Thyroid gland (tissue), 4 donors: ENCODE results near the gene MXD4. TPM values are rescaled to one million over a fixed set of nuclear protein-coding genes. Genes with fewer than 3 reads are reported as not detected.
"Not testable (repeated sequence)": the region's sequence is repeated elsewhere in the genome, so short reads cannot be mapped to it uniquely, and the experiment has no call there.

ENCODE experiments used
- DNase-seq, 2 donors: peaks; one replicate each; pipeline ENCODE4 v3.0.0-alpha.2; 2019
- H3K27ac ChIP-seq, 3 donors: fragments of 200-600 bp; sonication (generic); 1 replicate in 2 of 3; 2 replicates in 1 of 3; pipeline ENCODE4 v1.5.1; 2016 to 2019; ENCODE audit warnings: mild to moderate bottlenecking in 1 of 3, moderate library complexity in 1 of 3
- H3K27me3 ChIP-seq: fragments of 200-600 bp; sonication (generic); one replicate; pipeline ENCODE4 v1.5.1; 2019
- H3K36me3 ChIP-seq, 2 donors: fragments of 200-600 bp; sonication (generic); one replicate each; pipeline ENCODE4 v1.5.1; 2016 to 2019
- H3K4me1 ChIP-seq, 2 donors: fragments of 200-600 bp; sonication (generic); one replicate each; pipeline ENCODE4 v1.5.1; 2017 to 2019
- H3K4me3 ChIP-seq, 3 donors: fragments of 200-600 bp; sonication (generic); replicated peaks in 1 of 3; 1 replicate in 2 of 3; 2 replicates in 1 of 3; pipeline ENCODE4 v1.5.1; 2016; ENCODE audit warnings: mild to moderate bottlenecking in 1 of 3
- H3K9me3 ChIP-seq: fragments of 200-600 bp; sonication (generic); one replicate; pipeline ENCODE4 v1.5.1; 2017
- POLR2A ChIP-seq, 2 donors: fragments of 450-650 bp; IDR thresholded peaks; one replicate each; pipeline ENCODE4 v1.6.1; 2017; ENCODE audit warnings: antibody characterized with exemption in 2 of 2, mild to moderate bottlenecking in 2 of 2, moderate library complexity in 1 of 2
- WGBS, 2 donors: methylation state at CpG; one replicate each; pipeline ENCODE4 v1.1.5; 2017; 5-methylcytosine and 5-hydroxymethylcytosine counted together
- intact Hi-C: fragments of 100-400 bp; cut with DNase I; formaldehyde crosslinking; loops from one replicate; pipeline ENCODE4 v1.15.1; 2023
- total RNA-seq, 4 donors: library from RNA; depleted of rRNA; stranded (reverse); fragments of >200 nt; gene quantifications; one replicate each; pipeline ENCODE4 v1.2.3, GENCODE V29; 2016
- TF ChIP-seq, protein P1 (sequence below), 6 experiments: fragments of 200-600 bp in 3 of 6; fragments of 450-650 bp in 3 of 6; sonication (generic) in 3 of 6; IDR thresholded peaks; one replicate each; pipeline ENCODE4 v1.5.1; 2016 to 2019; ENCODE audit warnings: antibody characterized with exemption in 6 of 6, mild to moderate bottlenecking in 2 of 6, inconsistent platforms in 1 of 6, moderate library complexity in 1 of 6

The MXD4 gene
- total RNA-seq, 4 donors from 2014 or later, result 48.1 to 102 (median 61.9) TPM

DNA sequence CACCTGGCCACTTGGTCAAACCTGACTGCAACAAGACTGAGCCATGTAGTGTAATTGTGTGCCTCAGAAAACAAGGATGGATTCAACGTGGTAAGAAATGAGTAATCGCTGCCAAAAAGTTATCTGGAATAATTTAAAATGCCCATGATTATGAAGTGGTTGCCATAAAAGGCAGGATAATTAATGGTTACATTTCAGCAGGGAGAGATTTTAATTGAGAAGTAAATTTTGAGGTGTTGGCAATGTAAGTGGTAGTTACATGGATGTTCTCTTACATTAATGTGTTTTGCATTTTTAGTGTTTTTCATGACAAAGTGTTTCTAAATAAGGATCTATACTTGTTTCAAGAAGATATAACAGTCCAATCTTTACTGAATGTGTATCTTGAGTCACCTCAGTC lies 35.6 kb downstream of the MXD4 start:
- Histone ChIP-seq H3K36me3 (no peaks in the 10 kb centered on the region), H3K27ac (no peak overlapping the region), H3K9me3 (no peaks in the 10 kb centered on the region), H3K4me1 (no peaks in the 10 kb centered on the region), H3K27me3 (no peaks in the 10 kb centered on the region), H3K4me3 (no peak overlapping the region)
- WGBS, 2 donors, result 85 to 86% methylated on average over 2 of the region's 2 CpGs
- TF ChIP-seq POLR2A (IDR thresholded peaks at IDR 0.05), result no peak
- TF ChIP-seq, protein P1, sequence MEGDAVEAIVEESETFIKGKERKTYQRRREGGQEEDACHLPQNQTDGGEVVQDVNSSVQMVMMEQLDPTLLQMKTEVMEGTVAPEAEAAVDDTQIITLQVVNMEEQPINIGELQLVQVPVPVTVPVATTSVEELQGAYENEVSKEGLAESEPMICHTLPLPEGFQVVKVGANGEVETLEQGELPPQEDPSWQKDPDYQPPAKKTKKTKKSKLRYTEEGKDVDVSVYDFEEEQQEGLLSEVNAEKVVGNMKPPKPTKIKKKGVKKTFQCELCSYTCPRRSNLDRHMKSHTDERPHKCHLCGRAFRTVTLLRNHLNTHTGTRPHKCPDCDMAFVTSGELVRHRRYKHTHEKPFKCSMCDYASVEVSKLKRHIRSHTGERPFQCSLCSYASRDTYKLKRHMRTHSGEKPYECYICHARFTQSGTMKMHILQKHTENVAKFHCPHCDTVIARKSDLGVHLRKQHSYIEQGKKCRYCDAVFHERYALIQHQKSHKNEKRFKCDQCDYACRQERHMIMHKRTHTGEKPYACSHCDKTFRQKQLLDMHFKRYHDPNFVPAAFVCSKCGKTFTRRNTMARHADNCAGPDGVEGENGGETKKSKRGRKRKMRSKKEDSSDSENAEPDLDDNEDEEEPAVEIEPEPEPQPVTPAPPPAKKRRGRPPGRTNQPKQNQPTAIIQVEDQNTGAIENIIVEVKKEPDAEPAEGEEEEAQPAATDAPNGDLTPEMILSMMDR (IDR thresholded peaks at IDR 0.05), result no peak
- intact Hi-C loops, result loop anchor here (10.0 kb wide), 1 partner anchor 199 kb away; no protein-coding TSS in a partner anchor
- DNase-seq, result no peak

DNA sequence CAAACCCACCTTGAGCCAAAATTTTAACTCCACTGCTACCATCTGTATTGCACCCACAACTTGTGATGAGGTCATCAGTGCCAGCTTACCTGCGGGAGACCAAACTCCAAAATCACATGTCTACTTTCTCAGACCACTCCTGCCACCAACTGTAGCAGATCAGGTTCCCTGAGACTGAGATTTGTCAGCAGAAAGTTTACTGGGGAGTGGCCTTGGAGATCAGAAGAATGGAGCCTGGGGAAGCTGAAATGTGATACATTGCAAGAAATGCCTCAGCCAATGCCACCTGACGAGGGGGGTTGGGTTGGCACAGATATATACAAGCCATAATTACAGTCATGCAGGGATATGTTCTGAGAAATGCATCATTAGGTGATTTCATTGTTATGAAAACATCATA lies 39.1 kb downstream of the MXD4 start:
- Histone ChIP-seq H3K4me1 (peaks cover 0 to 4% of the 10 kb centered on the region in 2 donors), H3K4me3 (no peak overlapping the region), H3K27ac (no peak overlapping the region), H3K36me3 (no peaks in the 10 kb centered on the region), H3K27me3 (no peaks in the 10 kb centered on the region), H3K9me3 (no peaks in the 10 kb centered on the region)
- WGBS, 2 donors, result 92 to 93% methylated on average over 2 of the region's 2 CpGs
- no peak for DNase-seq
- intact Hi-C loops, result loop anchor here (10.0 kb wide), 1 partner anchor 202 kb away; no protein-coding TSS in a partner anchor
- no peak for TF ChIP-seq POLR2A (IDR thresholded peaks at IDR 0.05)
- TF ChIP-seq, protein P1 (IDR thresholded peaks at IDR 0.05), result no peak

DNA sequence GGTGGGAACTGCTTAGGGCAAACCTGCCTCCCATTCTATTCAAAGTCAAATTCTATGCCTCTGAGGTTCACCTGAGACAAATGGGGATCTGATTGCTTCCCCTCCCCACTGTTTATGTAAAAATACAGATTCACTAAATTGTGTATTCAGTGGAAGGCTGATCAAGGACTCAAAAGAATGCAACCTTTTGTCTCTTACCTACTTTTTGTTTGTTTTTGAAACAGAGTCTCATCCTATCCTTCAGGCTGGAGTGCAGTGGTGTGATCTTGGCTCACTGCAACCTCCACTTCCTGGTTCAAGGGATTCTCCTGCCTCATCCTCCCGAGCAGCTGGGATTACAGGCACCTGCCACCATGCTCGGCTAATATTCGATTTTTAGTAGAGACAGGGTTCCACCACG lies 40.5 kb downstream of the MXD4 start:
- not testable (repeated sequence) for H3K4me3 ChIP-seq, H3K36me3 ChIP-seq, H3K9me3 ChIP-seq, DNase-seq, H3K4me1 ChIP-seq, H3K27ac ChIP-seq, H3K27me3 ChIP-seq
- intact Hi-C loops, result loop anchor here (10.0 kb wide), 1 partner anchor 203 kb away; no protein-coding TSS in a partner anchor
- 58 to 71% methylated on average over 4 of the region's 4 CpGs for WGBS, 2 donors

DNA sequence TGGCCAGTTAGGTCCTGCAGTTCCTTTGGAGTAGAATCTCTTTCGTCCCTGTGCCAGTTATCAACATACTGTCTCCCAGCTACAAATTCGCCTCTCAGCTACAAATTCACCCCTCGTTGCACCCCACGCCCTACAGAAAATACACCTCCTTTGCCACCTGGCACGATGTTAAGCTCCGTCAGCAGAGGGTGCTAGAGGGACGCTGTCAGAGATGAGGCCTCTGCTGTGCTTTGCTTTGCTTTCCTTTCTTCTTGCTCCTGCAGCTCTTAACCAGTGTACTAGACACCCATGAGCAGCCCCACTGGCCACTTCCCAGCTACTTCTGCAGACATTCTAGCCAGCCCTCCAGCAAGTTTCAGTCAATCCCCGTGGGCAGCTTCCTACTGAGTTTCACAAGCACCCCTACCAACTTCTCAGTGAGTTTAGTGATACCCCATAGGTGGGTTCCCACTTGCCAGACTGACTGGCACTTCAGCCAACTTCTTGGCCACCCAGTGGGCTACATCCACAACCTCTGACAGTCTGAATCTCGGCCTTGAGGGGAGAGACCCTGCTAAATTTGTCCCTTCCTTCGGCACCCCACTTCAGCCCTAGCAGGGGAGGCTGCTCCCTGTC lies 41.8 kb downstream of the MXD4 start:
- Histone ChIP-seq H3K36me3 (no peaks in the 10 kb centered on the region), H3K27ac (no peak overlapping the region), H3K9me3 (no peaks in the 10 kb centered on the region), H3K4me3 (no peak overlapping the region), H3K4me1 (peaks cover 0 to 4% of the 10 kb centered on the region in 2 donors), H3K27me3 (no peaks in the 10 kb centered on the region)
- 9 to 10% methylated on average over 10 of the region's 10 CpGs for WGBS, 2 donors
- intact Hi-C loops, result loop anchor here (10.0 kb wide), 1 partner anchor 205 kb away; no protein-coding TSS in a partner anchor
- TF ChIP-seq, protein P1 (IDR thresholded peaks at IDR 0.05), result peak; percentile 57 to 92 (median 86)
- TF ChIP-seq POLR2A (IDR thresholded peaks at IDR 0.05), result no peak
- peak; percentile 88 to 90 for DNase-seq

DNA sequence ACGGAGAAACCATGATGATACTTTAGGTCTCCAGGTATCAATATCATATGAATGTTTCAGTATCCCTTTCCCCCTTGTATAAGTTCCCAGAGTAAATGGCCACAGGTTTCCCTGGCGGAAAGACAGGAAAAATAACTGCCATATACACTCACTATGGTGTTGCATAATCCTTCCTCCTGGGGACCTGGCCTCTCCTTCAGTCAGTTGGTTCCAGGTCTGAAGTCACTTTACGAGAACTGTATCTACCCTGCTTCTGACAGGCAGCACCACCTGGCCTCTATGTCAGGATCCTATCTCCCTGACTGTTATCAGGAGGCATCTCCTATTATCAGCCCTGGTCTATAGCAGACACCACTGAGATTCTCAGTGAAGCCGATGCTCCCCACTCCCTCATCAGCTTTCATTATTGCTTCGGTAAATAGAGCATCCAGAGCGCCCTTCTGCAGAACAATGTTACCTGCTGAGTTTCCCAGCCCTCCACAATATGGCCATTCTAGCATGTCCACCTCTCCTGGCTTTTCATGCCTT lies 42.6 kb downstream of the MXD4 start:
- WGBS, 2 donors, result 94% methylated on average over 6 of the region's 6 CpGs
- no peak for DNase-seq
- Histone ChIP-seq H3K27ac (no peak overlapping the region), H3K36me3 (no peaks in the 10 kb centered on the region), H3K9me3 (no peaks in the 10 kb centered on the region), H3K4me3 (no peak overlapping the region), H3K27me3 (no peaks in the 10 kb centered on the region), H3K4me1 (peaks cover 0 to 4% of the 10 kb centered on the region in 2 donors)
- intact Hi-C loops, result no loop called here
- TF ChIP-seq, protein P1 (IDR thresholded peaks at IDR 0.05), result no peak
- no peak for TF ChIP-seq POLR2A (IDR thresholded peaks at IDR 0.05)
